Measurements from ENCODE around the gene ADAM19.

- no peak for TF ChIP-seq CTCF (IDR thresholded peaks at IDR 0.05)
- no peak for TF ChIP-seq POLR2AphosphoS5 (IDR thresholded peaks at IDR 0.05)
Measured at GRCh38 chr5:157510682-157511081, 64.9 kb downstream of the ADAM19 start.

All from breast epithelium (tissue), 3 donors.